ENCODE results near the gene SUFU. TPM values are rescaled to one million over a fixed set of nuclear protein-coding genes. Genes with fewer than 3 reads are reported as not detected.

Gene SUFU
- total and polyA plus RNA-seq, 2 experiments from 2014 or later = 2.8 to 5.6 TPM

DNA sequence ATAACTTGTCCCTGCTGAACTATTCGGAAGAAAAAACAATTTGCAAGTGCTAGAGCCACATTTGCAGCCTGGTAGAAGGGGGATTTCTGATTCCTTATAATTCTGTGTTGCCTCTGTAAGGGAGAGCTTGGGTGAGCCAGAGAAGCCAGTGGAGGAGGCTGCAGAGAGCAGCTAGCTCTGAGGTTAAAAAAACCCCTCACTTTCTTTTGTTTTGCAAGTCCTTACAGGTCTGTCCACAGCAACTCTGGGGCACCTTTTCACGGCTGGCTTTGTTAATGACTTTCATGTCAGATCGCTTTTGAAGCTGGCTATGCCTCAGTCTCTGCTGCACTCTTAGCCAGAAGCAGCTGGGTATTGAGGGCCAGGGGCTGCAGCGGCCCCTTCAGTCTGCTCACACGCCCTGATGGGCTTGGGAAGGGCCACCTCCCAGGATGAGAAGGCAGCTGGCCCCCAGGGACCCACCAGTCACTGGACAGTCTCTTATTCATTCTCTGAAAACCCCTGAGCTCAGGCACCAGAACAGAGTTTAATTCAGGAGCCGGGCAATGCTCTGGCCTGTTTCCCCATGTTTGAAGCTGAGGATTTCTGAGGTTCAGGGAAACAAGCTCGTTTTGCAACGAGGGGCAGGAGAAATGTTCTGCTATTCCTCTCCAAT, 171.4 kb downstream of the SUFU start:
- peak; percentile 3; the same call in 2 of the 3 replicates for ATAC-seq
- no peaks in the 10 kb centered on the region for H3K79me2 ChIP-seq (replicated peaks; ENCODE audit: insufficient read depth)
- no peaks in the 10 kb centered on the region; the same call in 1 of the 2 replicates for H4K20me1 ChIP-seq (replicated peaks; ENCODE audit: insufficient read depth)
- H3K36me3 ChIP-seq (ENCODE audit: insufficient read depth) = no peaks in the 10 kb centered on the region
- H3K36me3 Mint-ChIP-seq (ENCODE audit: low read depth) = peaks cover under 1% of the 10 kb centered on the region; the same call in 1 of the 3 replicates
- DNase-seq (ENCODE audit: low spot score) = no peak
- H3K27ac Mint-ChIP-seq = no peak overlapping the region
- no peaks in the 10 kb centered on the region for H3K27me3 ChIP-seq (ENCODE audit: insufficient read depth)
- H3K4me2 ChIP-seq = peak overlapping the region; percentile 46
- H3K4me1 Mint-ChIP-seq = peaks cover 79% of the 10 kb centered on the region
- H2AFZ ChIP-seq = no peak overlapping the region
- H3F3A ChIP-seq (replicated peaks; ENCODE audit: low read depth) = peaks cover 34% of the 10 kb centered on the region
- peaks cover 23% of the 10 kb centered on the region for H3K27me3 Mint-ChIP-seq (ENCODE audit: insufficient read depth, low read depth, poor library complexity)
- peak overlapping the region; percentile 40; the same call in 1 of the 2 replicates for H3K4me3 ChIP-seq
- peak overlapping the region; percentile 13; the same call in 2 of the 3 replicates for H3K4me3 Mint-ChIP-seq
- no peaks in the 10 kb centered on the region for H3K9me2 ChIP-seq (ENCODE audit: insufficient read depth)
- H3K4me1 ChIP-seq (ENCODE audit: insufficient read depth) = peaks cover 73% of the 10 kb centered on the region
- H3K27ac ChIP-seq (ENCODE audit: low read depth) = 0 out of 2 replicates have a peak overlapping the region, but pooled peaks have one; percentile 50
- TF ChIP-seq JUNB (IDR thresholded peaks at IDR 0.05; ENCODE audit: unreplicated experiment) = no peak
- TF ChIP-seq, protein P1, sequence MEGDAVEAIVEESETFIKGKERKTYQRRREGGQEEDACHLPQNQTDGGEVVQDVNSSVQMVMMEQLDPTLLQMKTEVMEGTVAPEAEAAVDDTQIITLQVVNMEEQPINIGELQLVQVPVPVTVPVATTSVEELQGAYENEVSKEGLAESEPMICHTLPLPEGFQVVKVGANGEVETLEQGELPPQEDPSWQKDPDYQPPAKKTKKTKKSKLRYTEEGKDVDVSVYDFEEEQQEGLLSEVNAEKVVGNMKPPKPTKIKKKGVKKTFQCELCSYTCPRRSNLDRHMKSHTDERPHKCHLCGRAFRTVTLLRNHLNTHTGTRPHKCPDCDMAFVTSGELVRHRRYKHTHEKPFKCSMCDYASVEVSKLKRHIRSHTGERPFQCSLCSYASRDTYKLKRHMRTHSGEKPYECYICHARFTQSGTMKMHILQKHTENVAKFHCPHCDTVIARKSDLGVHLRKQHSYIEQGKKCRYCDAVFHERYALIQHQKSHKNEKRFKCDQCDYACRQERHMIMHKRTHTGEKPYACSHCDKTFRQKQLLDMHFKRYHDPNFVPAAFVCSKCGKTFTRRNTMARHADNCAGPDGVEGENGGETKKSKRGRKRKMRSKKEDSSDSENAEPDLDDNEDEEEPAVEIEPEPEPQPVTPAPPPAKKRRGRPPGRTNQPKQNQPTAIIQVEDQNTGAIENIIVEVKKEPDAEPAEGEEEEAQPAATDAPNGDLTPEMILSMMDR (conservative IDR thresholded peaks at IDR 0.05; ENCODE audit: low read depth in 2 of 2) = peak in 1 of 2 experiments; percentile 42; a peak in 2 of 4 replicates
- no peaks in the 10 kb centered on the region for H3K9me3 Mint-ChIP-seq

DNA sequence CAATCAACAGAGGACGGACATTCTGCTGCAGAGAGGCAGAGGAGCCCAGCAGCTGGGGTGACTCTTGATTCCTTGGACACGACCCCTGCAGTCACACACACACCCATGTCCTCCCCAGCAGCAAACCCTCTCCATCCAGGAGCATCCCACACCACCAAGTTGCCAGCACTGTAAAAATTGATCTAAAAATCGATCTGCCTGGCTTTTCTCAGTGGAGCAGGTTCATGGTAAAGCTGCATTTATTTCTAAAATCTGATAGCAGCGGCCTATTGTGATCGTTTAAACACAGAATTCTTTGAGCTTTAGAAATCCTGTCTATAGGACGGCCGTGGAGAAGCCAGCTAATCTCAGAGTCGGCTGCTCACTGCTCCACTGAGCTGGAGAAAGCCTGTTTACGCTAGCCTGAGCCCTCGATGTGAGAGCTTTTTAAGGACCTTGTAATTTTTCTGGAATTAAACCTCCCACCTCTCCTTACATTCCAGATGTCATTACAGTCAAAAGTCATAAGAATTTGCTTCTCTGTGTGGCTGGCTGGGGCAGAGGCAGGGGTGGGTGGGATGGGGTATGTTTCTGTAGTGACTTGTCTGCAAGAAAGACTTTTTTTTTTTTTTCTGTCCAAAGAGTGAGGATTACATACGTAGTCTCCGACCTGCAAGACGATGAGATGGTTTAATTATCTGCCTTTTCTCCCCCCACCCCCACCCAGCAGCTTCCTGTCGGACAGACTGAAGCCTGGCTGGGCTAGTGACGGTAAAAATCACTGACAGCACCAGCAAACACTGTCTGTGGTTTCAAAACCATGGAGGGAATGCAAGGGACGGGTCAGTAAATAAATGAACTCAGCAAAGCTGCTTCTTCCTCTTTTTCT, 172.1 kb downstream of the SUFU start:
- peak overlapping the region; percentile 40; the same call in 1 of the 2 replicates for H3K4me3 ChIP-seq
- ATAC-seq = no peak
- H2AFZ ChIP-seq = no peak overlapping the region

More for the DNA sequence above, 172.1 kb downstream of the SUFU start:
- Mint-ChIP-seq H3K4me3 (peak overlapping the region; percentile 11; the same call in 1 of the 3 replicates), H3K4me1 (peaks cover 72% of the 10 kb centered on the region), H3K9me3 (no peaks in the 10 kb centered on the region), H3K27me3 (ENCODE audit: insufficient read depth, low read depth, poor library complexity) (peaks cover 25% of the 10 kb centered on the region), H3K36me3 (ENCODE audit: low read depth) (peaks cover 2% of the 10 kb centered on the region; the same call in 1 of the 3 replicates), H3K27ac (no peak overlapping the region)
- Histone ChIP-seq H3K9me2 (ENCODE audit: insufficient read depth) (no peaks in the 10 kb centered on the region), H3K4me2 (peak overlapping the region; percentile 72), H3F3A (replicated peaks; ENCODE audit: low read depth) (peaks cover 26% of the 10 kb centered on the region), H3K36me3 (ENCODE audit: insufficient read depth) (no peaks in the 10 kb centered on the region), H4K20me1 (replicated peaks; ENCODE audit: insufficient read depth) (no peaks in the 10 kb centered on the region; the same call in 1 of the 2 replicates), H3K4me1 (ENCODE audit: insufficient read depth) (peaks cover 65% of the 10 kb centered on the region), H3K79me2 (replicated peaks; ENCODE audit: insufficient read depth) (no peaks in the 10 kb centered on the region), H3K27ac (ENCODE audit: low read depth) (0 out of 2 replicates have a peak overlapping the region, but pooled peaks have one; percentile 50), H3K27me3 (ENCODE audit: insufficient read depth) (no peaks in the 10 kb centered on the region)
- TF ChIP-seq, protein P2, sequence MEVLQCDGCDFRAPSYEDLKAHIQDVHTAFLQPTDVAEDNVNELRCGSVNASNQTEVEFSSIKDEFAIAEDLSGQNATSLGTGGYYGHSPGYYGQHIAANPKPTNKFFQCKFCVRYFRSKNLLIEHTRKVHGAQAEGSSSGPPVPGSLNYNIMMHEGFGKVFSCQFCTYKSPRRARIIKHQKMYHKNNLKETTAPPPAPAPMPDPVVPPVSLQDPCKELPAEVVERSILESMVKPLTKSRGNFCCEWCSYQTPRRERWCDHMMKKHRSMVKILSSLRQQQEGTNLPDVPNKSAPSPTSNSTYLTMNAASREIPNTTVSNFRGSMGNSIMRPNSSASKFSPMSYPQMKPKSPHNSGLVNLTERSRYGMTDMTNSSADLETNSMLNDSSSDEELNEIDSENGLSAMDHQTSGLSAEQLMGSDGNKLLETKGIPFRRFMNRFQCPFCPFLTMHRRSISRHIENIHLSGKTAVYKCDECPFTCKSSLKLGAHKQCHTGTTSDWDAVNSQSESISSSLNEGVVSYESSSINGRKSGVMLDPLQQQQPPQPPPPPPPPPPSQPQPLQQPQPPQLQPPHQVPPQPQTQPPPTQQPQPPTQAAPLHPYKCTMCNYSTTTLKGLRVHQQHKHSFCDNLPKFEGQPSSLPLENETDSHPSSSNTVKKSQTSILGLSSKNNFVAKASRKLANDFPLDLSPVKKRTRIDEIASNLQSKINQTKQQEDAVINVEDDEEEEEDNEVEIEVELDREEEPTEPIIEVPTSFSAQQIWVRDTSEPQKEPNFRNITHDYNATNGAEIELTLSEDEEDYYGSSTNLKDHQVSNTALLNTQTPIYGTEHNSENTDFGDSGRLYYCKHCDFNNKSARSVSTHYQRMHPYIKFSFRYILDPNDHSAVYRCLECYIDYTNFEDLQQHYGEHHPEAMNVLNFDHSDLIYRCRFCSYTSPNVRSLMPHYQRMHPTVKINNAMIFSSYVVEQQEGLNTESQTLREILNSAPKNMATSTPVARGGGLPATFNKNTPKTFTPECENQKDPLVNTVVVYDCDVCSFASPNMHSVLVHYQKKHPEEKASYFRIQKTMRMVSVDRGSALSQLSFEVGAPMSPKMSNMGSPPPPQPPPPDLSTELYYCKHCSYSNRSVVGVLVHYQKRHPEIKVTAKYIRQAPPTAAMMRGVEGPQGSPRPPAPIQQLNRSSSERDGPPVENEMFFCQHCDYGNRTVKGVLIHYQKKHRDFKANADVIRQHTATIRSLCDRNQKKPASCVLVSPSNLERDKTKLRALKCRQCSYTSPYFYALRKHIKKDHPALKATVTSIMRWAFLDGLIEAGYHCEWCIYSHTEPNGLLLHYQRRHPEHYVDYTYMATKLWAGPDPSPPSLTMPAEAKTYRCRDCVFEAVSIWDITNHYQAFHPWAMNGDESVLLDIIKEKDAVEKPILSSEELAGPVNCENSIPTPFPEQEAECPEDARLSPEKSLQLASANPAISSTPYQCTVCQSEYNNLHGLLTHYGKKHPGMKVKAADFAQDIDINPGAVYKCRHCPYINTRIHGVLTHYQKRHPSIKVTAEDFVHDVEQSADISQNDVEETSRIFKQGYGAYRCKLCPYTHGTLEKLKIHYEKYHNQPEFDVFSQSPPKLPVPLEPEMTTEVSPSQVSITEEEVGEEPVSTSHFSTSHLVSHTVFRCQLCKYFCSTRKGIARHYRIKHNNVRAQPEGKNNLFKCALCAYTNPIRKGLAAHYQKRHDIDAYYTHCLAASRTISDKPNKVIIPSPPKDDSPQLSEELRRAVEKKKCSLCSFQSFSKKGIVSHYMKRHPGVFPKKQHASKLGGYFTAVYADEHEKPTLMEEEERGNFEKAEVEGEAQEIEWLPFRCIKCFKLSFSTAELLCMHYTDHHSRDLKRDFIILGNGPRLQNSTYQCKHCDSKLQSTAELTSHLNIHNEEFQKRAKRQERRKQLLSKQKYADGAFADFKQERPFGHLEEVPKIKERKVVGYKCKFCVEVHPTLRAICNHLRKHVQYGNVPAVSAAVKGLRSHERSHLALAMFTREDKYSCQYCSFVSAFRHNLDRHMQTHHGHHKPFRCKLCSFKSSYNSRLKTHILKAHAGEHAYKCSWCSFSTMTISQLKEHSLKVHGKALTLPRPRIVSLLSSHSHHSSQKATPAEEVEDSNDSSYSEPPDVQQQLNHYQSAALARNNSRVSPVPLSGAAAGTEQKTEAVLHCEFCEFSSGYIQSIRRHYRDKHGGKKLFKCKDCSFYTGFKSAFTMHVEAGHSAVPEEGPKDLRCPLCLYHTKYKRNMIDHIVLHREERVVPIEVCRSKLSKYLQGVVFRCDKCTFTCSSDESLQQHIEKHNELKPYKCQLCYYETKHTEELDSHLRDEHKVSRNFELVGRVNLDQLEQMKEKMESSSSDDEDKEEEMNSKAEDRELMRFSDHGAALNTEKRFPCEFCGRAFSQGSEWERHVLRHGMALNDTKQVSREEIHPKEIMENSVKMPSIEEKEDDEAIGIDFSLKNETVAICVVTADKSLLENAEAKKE (CRISPR knock-in tag; IDR thresholded peaks at IDR 0.05) = no peak
- TF ChIP-seq, protein P1 (conservative IDR thresholded peaks at IDR 0.05; ENCODE audit: low read depth in 2 of 2) = no peak
- TF ChIP-seq POLR2AphosphoS5 (IDR thresholded peaks at IDR 0.05; ENCODE audit: low read depth) = no peak
- DNase-seq (ENCODE audit: low spot score) = no peak
